ENCODE results near the gene RHBDL1.

Gene RHBDL1

DNA sequence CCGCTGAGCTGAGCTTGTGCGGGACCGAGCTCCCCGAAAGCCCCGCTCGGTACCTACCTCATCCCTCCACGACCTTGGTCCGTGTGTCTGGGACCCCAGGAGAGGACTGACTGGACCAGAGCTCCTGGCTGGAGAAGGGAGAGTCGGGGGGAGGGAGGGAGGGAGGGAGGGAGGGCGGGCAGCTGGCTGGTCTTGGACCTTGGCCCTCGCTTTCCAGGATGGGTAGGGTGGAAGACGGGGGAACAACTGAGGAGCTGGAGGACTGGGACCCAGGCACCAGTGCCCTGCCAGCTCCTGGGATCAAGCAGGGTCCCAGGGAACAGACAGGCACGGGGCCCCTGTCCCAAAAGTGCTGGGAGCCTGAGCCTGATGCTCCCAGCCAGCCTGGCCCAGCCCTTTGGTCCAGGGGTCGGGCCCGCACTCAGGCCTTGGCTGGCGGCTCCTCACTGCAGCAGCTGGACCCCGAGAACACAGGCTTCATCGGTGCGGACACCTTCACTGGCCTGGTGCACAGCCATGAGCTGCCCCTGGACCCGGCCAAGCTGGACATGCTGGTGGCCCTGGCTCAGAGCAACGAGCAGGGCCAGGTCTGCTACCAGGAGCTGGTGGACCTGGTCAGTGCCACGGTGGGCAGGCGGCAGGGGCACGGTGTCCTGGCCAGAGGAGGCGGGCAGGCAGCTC is 553 bp downstream of the RHBDL1 start:
- DNase-seq = no peak

DNA sequence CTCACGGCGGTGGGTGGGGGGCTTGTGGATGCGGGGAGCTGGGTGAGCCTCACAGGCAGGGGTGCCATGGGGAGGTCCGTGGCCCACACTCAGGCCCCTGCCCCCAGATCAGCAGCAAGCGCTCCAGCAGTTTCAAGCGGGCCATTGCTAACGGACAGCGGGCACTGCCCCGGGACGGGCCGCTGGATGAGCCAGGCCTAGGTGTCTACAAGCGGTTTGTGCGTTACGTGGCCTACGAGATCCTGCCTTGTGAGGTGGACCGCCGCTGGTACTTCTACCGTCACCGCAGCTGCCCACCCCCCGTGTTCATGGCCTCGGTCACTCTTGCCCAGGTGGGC is 1.1 kb downstream of the RHBDL1 start:
- no peak for DNase-seq

DNA sequence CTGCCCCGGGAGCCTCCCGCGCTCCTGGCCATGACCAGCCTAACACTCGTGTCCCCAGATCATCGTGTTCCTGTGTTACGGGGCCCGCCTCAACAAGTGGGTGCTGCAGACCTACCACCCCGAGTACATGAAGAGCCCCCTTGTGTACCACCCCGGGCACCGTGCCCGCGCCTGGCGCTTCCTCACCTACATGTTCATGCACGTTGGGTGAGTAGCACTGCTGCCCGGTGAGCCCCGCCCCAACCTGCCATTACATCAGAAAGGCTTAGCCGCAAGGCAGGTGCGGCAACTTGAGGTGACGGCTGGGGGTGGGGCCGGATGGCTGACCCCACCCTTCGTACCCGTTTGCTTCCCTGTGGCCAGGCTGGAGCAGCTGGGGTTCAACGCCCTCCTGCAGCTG is 1.4 kb downstream of the RHBDL1 start:
- DNase-seq = no peak

DNA sequence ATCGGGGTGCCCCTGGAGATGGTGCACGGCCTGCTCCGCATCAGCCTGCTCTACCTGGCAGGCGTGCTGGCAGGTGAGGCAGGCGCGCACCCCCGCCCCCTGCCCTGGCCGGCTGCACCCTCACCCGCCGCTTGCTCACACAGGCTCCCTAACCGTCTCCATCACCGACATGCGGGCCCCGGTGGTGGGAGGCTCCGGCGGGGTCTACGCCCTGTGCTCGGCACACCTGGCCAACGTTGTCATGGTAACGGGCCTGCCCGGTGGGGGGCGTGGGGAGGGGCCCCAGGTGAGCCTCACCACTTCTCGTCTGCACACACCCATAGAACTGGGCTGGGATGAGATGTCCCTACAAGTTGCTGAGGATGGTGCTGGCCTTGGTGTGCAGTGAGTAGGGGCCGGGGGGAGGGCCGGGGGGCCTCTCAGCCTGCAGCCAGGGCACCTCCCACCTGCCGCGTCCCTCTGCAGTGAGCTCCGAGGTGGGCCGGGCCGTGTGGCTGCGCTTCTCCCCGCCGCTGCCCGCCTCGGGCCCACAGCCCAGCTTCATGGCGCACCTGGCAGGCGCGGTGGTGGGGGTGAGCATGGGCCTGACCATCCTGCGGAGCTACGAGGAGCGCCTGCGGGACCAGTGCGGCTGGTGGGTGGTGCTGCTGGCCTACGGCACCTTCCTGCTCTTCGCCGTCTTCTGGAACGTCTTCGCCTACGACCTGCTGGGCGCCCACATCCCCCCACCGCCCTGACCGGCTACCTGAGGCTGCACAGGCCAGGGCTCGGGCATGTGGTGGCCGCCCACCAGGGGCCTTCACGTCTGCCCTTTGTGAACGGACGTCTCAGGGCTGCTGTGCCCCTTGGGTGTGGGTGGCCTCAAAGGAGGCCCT is 2.1 kb downstream of the RHBDL1 start:
- DNase-seq = no peak

DNA sequence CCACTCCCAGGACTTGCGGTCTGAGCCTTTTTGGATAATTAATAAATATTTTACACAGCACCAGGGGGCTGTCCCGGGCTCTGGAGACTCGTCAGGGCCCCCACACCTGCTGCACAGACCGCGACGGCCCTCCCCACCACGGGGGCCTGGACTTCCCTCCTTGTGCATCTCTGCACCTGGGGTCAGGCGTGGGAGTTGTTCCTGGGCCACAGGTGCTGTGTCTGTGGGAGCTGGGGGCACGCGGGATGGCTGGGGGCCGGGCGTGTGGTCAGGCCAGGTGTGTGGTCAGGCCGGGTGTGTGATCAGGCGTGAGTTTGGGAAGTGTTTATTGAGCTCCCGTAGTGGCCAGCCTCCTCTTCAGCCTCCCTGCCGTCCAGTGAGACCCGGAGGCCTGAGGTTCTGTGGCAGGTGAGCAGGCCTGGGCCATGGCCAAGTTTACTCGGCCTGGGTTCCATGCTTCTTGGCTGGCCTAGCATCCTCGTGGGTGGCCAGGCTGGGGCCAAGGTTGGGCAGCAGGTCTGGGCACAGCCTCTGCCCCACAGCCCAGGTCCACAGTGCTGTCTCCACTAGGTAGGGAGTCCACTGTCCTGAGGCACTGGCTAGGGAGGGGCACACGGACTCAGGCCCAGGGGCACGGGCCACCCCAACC is 2.9 kb downstream of the RHBDL1 start:
- DNase-seq = peak; percentile 48

DNA sequence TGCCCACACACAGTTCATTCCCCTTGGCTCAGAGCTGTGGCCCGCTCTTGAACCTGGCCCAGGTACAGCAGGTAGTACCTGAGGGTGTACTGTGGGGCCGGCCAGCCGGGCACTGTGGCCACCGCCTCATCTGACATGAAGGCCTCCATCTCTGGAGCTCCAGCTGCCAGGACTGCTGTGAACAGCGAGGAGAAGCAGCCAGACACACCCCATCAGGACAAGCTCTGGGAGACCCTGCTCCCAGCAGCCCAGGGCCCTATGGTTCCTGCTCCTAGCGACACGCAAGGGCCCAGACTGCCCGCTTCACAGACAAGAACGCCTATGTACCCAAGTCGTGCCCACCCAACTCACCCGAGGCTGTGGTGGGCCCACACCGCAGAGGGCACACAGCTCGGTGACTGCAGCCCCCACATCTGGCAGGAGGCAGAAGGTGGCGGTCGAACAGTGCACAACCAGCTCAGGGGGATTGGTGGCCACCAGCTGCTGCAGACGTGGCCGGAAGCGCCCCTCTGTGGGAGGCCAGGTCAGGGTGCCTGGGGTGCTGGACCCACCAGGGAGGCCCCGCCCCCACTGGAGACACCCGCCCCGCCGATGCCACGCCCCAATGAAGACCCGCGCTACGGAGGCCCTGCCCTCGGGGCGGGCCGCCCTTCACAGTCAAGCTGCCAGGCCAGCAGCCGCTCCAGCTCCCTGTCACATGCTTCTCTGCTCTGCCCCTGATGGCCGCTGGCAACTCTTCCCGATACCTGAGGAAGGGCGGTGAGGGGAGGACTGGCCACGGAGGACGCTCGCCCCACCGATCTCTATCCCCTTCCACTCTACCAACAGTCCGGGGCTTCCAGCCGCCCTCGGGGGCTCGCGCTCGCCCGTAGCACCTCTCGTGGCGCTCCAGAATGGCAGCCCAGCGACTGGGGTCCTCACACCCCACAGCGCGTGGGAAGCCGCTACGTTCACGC is 3.7 kb downstream of the RHBDL1 start:
- DNase-seq = peak; percentile 77

DNA sequence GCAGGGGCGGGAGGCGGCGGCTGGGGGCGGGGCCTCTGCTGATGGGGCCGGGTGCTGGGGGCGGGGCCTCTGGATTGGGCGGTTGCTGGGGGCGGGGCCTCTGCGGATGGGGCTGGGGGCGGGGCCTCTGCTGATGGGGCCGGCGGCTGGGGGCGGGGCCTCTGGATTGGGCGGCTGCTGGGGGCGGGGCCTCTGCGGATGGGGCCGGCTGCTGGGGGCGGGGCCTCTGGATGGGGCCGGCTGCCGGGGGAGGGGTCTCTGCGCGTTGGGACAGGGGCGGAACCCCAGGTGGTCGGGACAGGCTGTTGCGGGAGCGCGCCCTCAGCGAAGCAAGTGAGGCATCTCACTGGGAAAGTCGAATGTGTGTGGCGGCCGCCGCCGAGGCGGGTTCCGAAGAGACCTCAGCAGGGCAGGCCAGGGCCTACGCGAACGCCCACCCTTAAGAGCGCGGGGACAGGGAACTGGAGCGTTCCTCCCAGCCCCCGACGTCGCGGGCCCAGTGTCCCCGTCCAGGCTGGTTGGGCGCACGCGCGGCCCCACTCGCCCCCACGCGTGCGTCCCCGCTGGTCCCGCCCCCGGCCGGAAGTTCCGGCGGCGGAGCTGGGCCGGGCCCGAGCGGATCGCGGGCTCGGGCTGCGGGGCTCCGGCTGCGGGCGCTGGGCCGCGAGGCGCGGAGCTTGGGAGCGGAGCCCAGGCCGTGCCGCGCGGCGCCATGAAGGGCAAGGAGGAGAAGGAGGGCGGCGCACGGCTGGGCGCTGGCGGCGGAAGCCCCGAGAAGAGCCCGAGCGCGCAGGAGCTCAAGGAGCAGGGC is 4.5 kb downstream of the RHBDL1 start, which contains the start of gene STUB1:
Gene STUB1 (plus strand): TSS at position 597 of the 811 bp plus-strand sequence. CDS start 116 bp downstream, at position 713.
- DNase-seq = peak; percentile 93

DNA sequence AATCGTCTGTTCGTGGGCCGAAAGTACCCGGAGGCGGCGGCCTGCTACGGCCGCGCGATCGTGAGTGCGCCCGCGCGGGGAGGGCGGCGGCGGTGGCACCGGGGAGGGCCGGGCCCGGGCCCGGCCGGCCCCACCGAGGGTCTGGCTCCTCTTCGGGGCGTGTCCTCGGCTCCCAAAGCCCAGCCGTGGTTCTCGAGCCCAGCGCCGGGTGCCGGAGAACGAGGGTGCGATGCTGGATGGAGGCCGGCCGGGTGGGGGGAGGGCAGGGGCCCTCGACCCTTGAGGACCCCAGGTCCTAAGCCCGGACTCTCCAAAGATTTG is 5.1 kb downstream of the RHBDL1 start:
- no peak for DNase-seq

DNA sequence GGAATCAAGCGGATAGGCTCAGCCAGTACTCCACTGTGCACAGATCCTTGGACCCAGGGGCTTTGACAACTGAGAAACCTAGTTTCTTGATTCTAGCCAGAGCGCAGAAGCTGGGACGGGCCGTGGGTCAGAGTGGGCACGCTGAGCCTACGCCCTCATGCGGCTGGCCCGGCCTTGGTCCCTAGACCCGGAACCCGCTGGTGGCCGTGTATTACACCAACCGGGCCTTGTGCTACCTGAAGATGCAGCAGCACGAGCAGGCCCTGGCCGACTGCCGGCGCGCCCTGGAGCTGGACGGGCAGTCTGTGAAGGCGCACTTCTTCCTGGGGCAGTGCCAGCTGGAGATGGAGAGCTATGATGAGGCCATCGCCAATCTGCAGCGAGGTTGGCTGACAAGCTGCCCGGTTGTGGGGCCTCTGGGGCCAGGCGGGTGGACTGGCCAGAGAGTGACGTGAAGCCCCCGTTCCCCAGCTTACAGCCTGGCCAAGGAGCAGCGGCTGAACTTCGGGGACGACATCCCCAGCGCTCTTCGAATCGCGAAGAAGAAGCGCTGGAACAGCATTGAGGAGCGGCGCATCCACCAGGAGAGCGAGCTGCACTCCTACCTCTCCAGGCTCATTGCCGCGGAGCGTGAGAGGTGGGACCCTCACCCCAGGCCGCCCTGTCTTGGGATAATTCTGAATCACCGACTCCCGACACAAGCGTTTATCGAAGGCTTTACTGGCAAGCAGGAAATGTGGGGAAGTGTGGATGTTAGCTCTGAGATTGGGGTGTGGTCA is 5.7 kb downstream of the RHBDL1 start:
- peak; percentile 77 for DNase-seq

DNA sequence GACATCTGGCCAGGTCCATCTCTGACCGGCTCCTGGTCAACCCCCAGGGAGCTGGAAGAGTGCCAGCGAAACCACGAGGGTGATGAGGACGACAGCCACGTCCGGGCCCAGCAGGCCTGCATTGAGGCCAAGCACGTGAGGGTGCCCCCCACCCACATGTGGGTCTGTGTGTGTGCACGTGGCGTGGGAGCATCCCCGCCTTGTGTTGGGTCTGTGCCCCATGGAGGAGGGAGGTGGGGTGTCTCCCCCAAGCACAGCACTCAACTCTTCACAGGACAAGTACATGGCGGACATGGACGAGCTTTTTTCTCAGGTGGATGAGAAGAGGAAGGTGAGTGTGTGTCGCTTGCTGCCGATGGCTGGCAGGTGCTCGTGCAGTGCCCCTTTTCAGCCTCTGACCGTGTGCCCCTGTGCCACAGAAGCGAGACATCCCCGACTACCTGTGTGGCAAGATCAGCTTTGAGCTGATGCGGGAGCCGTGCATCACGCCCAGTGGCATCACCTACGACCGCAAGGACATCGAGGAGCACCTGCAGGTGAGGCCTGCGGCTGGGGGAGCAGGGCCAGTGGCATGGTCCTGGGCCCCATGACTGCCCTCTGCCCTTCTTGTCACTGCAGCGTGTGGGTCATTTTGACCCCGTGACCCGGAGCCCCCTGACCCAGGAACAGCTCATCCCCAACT is 6.4 kb downstream of the RHBDL1 start:
- DNase-seq = no peak

DNA sequence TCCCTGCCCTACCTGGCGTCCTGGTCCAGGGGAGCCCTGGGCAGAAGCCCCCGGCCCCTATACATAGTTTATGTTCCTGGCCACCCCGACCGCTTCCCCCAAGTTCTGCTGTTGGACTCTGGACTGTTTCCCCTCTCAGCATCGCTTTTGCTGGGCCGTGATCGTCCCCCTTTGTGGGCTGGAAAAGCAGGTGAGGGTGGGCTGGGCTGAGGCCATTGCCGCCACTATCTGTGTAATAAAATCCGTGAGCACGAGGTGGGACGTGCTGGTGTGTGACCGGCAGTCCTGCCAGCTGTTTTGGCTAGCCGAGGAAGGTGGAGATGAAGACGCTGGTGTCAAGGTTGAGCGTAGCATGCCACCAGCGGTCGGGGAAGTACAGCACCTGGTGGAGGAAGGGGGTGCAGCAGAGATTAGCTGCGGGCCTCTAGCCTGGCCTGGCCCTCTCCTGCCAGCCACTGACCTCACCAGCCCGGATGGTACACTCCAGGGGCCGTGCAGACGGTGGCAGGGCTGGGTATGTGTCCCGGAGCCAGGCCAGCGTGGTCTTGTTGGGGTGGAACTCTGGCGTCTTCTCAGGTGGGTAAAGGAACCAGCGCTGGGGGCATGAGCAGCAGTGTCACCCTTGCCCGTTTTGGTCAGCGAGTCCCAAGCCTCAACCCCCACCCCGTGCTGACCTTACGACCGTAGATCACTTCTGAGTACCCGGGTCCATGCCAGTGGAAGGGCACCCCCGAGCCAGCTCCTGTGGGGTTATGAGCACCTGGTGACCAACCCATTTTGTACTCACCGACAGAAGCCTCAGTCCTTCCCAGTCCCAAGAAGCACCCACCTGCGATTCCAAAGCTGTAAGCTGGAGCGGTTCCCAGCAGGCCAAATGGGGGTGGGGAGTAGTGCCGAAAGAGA is 7.3 kb downstream of the RHBDL1 start:
- DNase-seq = no peak

DNA sequence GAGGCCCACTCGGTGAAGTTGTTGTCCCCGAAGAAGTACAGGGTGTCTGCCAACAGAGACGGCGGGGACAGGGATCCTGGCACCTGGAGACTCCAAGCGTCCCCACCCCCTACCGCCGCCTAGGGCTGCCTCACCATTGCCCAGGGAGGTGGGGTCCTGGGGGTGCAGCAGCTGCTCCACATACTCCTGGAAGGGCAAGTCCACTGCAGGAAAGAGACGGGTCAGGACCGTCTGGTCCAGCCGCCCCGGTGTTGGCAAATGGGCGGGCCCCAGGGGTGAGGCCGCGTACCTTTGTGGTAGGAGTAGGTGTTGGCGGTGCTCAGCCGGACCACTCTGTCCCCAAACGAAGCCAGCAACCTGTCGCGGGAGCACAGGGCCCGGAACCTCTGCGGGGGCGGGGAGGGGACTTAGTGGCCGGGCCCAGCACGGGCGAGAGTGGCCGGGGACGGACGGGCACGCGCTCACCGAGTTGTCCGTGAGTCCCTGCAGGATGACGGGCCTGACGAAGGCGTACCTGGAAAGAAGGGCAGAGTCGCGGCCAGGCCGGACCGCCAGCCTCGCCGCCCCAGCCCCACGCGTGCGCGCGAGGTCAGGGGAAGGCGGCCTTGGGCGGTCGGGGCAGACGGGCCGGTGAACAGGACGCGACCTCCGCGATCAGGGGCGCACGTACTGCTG is 8.1 kb downstream of the RHBDL1 start:
- DNase-seq = peak; percentile 36

DNA sequence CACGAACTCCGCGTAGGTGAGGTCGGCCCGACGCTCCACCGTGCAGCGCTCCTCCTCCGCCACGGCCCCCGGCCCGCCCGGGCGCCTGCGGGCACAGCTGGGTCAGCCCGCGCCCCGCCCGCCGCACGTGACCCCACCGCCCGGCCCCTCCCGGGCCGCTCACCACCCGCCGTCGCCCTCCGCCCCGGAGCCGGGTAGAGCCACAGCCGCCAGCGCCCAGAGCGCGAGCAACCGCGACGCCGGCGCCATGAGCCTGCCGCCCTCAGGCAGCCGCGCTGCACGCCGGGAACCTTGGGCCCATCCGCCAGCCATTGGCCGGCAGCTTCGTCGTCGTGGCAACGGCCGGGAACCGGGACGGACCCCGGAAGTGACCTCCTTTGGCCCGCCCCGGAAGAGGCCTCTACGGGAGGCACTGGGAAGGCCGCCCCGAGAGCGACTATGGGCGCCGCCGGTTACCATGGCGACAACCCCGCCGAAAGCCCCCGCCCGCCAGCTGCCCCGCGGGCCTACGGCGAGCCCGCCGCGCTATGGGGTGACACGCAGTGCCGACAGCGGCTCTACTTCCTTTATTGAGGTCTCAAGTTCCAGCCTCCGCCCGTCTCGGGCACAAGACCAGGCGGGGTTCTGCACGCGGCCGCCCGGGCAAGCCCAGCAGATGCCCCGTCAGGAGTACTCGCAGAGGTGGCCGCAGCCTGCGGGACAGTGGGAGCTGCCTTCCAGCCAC is 8.8 kb downstream of the RHBDL1 start, which contains the start of gene JMJD8:
Gene JMJD8 (minus strand): TSS at position 264 of the 724 bp plus-strand sequence. CDS start 15 bp downstream, at position 249.
- peak; percentile 100 for DNase-seq

DNA sequence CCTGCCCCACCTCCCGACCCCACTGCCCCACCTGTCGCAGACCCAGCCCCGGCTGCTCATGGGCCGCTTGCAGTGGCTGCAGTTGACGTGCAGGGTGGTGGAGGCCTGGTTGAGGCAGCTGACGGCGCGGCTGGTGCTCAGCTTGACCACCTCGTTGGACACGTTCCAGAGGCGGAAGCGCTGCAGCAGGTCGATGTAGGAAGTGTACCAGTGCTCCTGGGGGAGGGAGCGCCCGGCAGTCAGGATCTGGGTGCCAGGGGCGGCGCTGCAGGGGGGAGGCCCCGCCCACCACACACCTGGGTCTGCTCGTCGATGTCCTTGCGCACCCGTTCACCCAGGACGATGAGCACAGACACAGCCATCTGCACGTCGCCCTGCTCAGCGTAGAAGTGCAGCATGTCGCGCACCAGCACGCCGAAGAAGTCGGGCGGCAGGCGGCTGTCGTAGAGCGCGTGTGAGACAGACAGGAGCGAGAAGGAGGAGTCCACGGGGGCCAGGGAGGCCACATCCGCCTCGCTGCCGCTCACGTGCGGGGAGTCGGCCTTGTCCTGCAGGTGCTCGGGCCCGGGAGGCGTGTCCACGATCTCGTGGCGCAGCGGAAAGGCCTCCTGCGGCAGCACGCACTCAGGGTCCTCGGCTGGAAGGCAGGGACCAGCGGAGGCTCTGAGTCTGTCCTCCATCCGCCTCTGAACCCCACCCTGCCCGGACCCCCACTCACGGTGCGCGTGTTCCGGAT is 9.7 kb downstream of the RHBDL1 start:
- DNase-seq = no peak

DNA sequence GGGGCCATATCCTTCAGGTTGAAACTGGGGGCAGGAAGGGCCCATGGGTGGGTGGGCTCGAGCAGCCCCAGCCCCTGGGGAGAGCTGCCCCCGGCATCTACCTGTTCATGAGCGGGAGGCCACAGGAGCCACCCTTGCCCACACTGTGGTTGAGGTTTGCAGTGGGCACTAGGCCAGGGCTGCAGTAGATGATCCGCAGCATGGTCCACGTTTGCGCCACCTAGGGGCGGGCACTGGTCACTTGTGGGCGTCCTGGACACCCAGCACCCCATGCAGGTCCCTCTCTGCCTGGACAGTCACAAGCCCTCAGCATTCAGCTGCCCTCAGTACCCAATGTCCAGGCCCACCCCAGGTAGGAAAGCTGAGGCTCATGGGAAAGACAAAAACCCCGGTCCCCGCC is 10.5 kb downstream of the RHBDL1 start:
- DNase-seq = no peak

DNA sequence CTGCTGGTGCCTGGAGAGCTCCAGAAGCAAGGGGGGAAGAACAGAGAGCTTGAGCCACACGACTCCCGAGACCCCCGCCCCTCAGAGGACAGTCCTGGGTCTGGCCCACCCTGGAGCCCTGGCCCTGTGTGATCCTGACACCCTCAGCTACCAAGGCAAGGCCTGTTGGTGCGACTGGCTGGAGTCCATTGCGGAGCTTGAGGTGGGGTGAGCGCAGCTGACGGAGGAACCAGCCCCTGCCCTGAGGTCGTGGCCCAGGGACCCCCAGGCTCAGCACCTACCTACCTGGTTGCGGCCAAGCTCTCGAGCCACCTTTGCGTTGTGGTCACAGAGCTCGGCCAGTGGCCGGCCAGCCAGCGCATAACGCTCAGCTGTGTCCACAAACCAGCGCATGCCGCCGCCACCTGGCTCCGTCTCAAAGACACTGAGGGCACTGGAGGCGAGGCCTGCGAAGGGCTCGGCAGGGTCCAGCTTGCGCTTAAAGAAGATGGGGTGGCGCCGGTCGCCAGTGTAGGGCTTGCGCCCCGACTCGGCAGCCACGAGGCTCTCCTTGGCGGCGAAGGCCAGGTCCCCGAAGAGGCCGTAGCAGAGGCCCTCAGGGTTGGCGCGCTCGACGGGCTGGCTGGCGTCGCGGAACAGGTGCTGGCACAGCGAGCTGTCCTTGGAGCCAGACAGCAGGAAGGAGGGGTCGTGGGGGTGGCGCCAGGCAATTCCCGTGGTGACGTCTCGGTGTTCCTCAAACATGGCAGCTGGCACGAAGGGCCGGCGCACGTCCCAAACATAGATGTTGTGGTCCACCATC is 11.2 kb downstream of the RHBDL1 start:
- peak; percentile 3 for DNase-seq
